Bronchial epithelial cell (primary cell): ENCODE measurements around the gene DHRS12. TPM values are rescaled to one million over a fixed set of nuclear protein-coding genes. Genes with fewer than 3 reads are reported as not detected.

Experiments used
- DNase-seq: peaks from one replicate; pipeline ENCODE4 v3.0.0-alpha.2; 2010; ENCODE audit warnings: low read depth
- FAIRE-seq: peaks from 2 replicates; lab custom pipeline; 2011; peaks lifted over from hg19 to GRCh38; lab: Jason Lieb, UNC
- H3K27me3 ChIP-seq: 2 replicates; pipeline ENCODE4 v1.5.1; 2011; ENCODE audit warnings: low read length; ENCODE audit not compliant: control insufficient read depth, insufficient read depth
- H3K36me3 ChIP-seq: 2 replicates; pipeline ENCODE4 v1.5.1; 2011; ENCODE audit warnings: low read length; ENCODE audit not compliant: control insufficient read depth, insufficient read depth
- H3K4me3 ChIP-seq: 2 replicates; pipeline ENCODE4 v1.5.1; 2011; ENCODE audit warnings: mild to moderate bottlenecking, low read depth, low read length, control low read depth
- total RNA-seq: library from RNA; depleted of rRNA; stranded (reverse); fragments of >200 nt; gene quantifications from 2 replicates; pipeline ENCODE4 v1.2.1, GENCODE V29; 2014
- TF ChIP-seq, protein P1 (sequence below): IDR thresholded peaks from 2 replicates; pipeline ENCODE4 v1.5.1; 2011; ENCODE audit warnings: mild to moderate bottlenecking, moderate library complexity, low read length, control low read depth, inconsistent platforms; ENCODE audit not compliant: insufficient read depth, severe bottlenecking

The DHRS12 gene
- total RNA-seq, 1 donor from 2014 or later = 2.4 TPM

DNA sequence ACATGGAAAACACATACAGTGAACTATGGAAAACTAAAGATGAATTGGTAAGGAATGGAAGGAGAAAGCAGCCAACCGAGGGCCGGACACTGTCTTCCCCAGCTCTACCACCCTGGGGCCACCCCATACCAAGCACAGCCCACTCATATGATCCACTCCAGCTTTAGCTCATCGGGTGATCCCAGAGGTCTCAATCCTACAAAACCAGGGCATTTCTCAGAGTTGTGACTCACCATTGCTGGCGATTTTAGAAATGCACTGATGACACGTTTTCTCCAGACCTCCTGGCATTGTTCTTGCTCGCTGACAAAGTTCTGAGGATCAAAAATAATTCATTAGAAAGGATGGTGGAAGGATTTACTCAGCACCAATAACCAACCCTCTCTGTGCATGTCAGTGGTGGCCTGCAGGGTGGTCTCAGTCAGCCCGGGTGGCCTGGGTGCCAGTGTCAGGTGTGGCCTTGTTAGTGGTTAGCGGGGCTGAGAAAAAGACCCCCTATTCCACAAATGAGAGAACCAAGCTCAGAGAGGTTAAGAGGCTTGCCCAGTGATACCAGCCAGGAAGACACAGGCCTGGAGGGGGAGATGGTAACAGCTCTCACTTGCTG lies 34.4 kb upstream of the DHRS12 start:
- Histone ChIP-seq H3K27me3 (peaks cover 4% of the 10 kb centered on the region), H3K36me3 (no peaks in the 10 kb centered on the region), H3K4me3 (no peak overlapping the region)
- TF ChIP-seq, protein P1, sequence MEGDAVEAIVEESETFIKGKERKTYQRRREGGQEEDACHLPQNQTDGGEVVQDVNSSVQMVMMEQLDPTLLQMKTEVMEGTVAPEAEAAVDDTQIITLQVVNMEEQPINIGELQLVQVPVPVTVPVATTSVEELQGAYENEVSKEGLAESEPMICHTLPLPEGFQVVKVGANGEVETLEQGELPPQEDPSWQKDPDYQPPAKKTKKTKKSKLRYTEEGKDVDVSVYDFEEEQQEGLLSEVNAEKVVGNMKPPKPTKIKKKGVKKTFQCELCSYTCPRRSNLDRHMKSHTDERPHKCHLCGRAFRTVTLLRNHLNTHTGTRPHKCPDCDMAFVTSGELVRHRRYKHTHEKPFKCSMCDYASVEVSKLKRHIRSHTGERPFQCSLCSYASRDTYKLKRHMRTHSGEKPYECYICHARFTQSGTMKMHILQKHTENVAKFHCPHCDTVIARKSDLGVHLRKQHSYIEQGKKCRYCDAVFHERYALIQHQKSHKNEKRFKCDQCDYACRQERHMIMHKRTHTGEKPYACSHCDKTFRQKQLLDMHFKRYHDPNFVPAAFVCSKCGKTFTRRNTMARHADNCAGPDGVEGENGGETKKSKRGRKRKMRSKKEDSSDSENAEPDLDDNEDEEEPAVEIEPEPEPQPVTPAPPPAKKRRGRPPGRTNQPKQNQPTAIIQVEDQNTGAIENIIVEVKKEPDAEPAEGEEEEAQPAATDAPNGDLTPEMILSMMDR = no peak
- FAIRE-seq = peak; percentile 77
- DNase-seq = no peak

DNA sequence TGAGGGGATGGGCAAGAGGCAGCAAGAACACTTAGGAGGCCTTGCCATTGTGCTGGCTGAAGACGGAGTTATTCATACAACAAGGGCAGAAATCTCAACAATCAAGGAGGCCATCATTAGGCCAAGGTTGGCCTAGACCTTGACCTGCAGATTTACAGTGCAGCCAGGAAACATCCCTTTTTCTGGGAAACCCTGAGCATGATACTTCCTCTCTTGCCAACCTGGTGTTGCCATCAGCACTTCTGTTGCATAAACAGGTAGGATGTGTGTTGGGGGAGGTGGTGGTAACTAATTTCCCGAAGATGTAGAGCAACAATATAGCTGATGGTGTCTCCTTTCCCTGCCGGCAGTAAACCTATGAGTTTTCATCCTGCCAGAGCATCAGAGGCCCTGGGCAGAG lies 33.1 kb upstream of the DHRS12 start:
- TF ChIP-seq, protein P1 = no peak
- DNase-seq (no peak), FAIRE-seq (no peak)
- no peak overlapping the region for H3K4me3 ChIP-seq
- H3K36me3 ChIP-seq = no peaks in the 10 kb centered on the region
- H3K27me3 ChIP-seq = peaks cover 4% of the 10 kb centered on the region

DNA sequence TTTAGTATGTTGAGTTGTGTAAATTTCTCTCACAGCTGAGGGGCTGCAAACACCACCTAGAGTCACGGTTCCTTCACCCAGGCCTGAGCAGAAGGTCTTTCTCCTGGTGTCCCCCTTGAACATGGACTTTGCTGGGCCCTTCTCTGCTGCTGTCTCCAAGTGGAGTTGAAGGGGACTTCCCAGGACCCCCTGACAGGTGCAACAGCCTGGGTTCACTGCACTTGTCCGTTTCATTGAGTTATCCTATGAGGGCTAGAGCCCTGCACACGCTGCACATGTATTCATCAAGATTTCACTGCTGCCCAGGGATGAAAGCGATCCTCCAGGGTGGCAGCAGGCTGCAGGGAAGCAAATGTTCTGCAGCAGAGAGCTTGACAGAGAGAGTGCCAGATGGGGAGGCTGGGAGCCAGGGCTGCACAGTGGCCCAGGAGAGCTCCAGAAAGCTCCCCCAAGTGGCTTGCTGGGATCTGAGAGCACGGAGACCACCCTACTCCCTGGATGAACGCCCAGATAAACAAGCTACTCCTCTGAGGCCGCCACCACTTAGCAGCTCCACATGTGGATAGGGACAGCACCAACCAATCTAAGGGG lies 30.7 kb upstream of the DHRS12 start:
- no peaks in the 10 kb centered on the region for H3K36me3 ChIP-seq
- no peak for DNase-seq
- TF ChIP-seq, protein P1 = no peak
- H3K27me3 ChIP-seq = peaks cover 4% of the 10 kb centered on the region
- no peak overlapping the region for H3K4me3 ChIP-seq
- FAIRE-seq = no peak

DNA sequence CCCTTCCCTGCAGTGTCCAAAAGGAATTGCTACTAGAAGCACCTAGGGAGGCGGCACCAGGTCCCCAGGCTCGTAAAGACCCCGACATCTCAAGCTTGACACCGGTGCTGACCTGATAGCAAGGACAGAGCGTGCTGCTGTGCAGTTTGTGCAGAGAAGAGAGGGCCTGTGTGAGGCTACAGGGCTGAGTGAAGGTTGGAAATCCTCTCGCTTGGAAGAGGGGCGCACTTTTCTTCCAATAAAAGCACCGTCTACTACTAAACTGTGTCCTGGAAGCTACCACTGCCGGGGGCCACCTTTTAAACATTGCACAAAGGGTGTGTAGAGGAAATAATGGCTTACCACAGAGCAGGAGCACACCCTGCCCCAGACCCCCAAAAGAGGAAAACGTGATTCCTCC lies 30.0 kb upstream of the DHRS12 start:
- FAIRE-seq (no peak), DNase-seq (no peak)
- H3K36me3 ChIP-seq = no peaks in the 10 kb centered on the region
- peaks cover 4% of the 10 kb centered on the region for H3K27me3 ChIP-seq
- TF ChIP-seq, protein P1 = no peak
- no peak overlapping the region for H3K4me3 ChIP-seq

DNA sequence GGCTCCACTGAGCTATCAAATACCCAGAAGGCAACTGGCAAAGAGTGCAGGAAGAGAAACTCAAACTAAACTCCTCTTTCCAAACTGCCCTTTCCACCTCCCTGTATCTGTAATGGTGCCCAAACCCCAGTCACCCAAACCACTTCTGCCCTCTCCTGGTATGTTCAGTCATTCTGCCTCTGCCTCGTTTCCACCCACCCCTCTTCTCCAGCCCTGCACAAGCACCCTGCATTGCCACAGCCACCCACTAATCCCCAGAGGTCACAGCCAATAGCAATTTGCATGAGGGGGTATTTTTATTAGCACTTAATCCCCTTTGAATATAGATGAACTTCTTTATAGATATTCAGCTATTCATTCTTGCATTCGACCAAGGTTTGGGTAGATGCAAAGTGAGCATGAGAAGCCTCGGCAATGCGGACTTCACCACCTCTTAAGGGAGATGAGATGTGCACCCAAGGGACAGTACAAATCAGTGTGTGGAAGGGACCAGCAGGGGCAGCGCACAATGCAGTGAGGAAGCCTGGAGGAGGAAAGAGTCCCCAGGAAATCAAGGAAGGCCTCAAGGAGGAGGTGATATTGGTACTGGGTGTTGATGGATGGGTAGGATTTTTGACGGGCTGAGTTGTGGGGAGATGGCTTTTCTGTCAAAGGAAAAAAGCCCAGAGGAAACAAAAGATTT lies 28.6 kb upstream of the DHRS12 start:
- H3K27me3 ChIP-seq = peaks cover 4% of the 10 kb centered on the region
- DNase-seq (no peak), FAIRE-seq (no peak)

More for the DNA sequence above, 28.6 kb upstream of the DHRS12 start:
- no peaks in the 10 kb centered on the region for H3K36me3 ChIP-seq
- TF ChIP-seq, protein P1 = peak; percentile 35
- no peak overlapping the region for H3K4me3 ChIP-seq
